T-helper 17 cell (primary cell): Measurements from ENCODE around the gene SCAMP1. TPM values are rescaled to one million over a fixed set of nuclear protein-coding genes. Genes with fewer than 3 reads are reported as not detected.
"Not testable (repeated sequence)": the region's sequence is repeated elsewhere in the genome, so short reads cannot be mapped to it uniquely, and the experiment has no call there.

ENCODE experiments used
- ATAC-seq: fragments of 150-1000 bp; cut with Tn5 transposase; 2 replicates; pipeline ENCODE4 v1.10.0; 2021; ENCODE audit warnings: mild to moderate bottlenecking, moderate library complexity
- DNase-seq, 3 donors: peaks; one replicate each; pipeline versions ENCODE4 v3.0.0 to v3.0.0-alpha.2; 2020 to 2021
- H3K9me3 ChIP-seq: one replicate; pipeline ENCODE4 v1.7.0; 2013; ENCODE audit warnings: low read length, mild to moderate bottlenecking; ENCODE audit not compliant: control insufficient read depth, poor library complexity, severe bottlenecking
- H3K27ac Mint-ChIP-seq: one replicate; pipeline ENCODE4 v1.8.0; 2022; ENCODE audit warnings: mild to moderate bottlenecking, moderate library complexity, mixed read lengths
- H3K27me3 Mint-ChIP-seq: one replicate; pipeline ENCODE4 v1.8.0; 2022; ENCODE audit warnings: mixed read lengths
- H3K36me3 Mint-ChIP-seq: one replicate; pipeline ENCODE4 v1.8.0; 2022; ENCODE audit warnings: low read depth, mixed read lengths
- H3K4me1 Mint-ChIP-seq: one replicate; pipeline ENCODE4 v1.8.0; 2022; ENCODE audit warnings: mild to moderate bottlenecking, mixed read lengths
- H3K4me3 Mint-ChIP-seq: one replicate; pipeline ENCODE4 v1.8.0; 2022; ENCODE audit warnings: mild to moderate bottlenecking, moderate library complexity, mixed read lengths
- total RNA-seq, 4 donors: library from RNA in 2 of 4; stranded (reverse) in 2 of 4; gene quantifications; one replicate each; pipeline ENCODE4 v1.2.3 and lab custom pipeline; 2022 to 2026

Gene SCAMP1
- total RNA-seq, 2 donors from 2014 or later: 24.7 to 25.4 TPM

DNA sequence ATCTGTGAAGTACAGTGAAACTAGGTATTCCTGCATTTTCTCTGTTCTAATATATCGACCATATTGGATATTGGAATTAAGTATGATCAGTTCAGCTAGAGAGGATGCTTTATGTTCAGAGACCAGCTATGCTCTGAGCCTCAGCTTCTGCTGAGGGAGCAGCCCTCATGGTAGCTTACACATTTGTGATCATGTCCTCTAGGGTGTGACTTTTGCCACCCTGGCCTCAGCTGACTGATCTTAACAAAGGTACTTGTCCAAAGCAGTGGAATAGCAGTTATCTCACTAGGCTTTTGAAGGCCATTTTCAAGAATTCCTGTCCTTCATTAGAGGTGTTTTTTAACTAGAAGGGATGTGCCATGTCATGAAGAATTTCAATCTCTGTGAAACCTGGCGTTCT lies 9.3 kb downstream of the SCAMP1 start:
- Mint-ChIP-seq H3K4me1 (peaks cover 32% of the 10 kb centered on the region), H3K27ac (no peak overlapping the region), H3K4me3 (no peak overlapping the region), H3K27me3 (no peaks in the 10 kb centered on the region), H3K36me3 (no peaks in the 10 kb centered on the region)
- ATAC-seq (no peak), DNase-seq (no peak)
- H3K9me3 ChIP-seq: no peaks in the 10 kb centered on the region

DNA sequence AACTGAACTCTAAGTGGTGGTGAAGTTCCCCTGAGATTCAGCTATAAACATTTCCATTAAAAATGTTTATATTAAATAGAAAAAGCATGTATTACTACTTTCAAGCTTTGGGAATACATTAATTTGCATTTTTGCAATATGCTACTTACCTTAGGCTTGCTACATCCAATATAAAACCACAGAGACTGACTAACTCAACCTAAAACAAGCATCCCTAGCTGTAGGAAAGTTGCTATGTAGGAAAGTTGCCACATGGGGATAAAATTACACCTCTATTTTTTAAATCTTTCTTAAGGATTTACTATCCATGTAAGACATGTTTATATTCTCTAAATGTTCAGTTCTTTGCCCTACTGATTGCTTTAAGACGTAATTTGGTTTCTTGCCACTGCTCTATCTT lies 12.8 kb downstream of the SCAMP1 start:
- Mint-ChIP-seq H3K4me3 (no peak overlapping the region), H3K36me3 (no peaks in the 10 kb centered on the region), H3K27ac (no peak overlapping the region), H3K27me3 (no peaks in the 10 kb centered on the region), H3K4me1 (peaks cover 29% of the 10 kb centered on the region)
- ATAC-seq (no peak), DNase-seq (no peak)
- H3K9me3 ChIP-seq: no peaks in the 10 kb centered on the region

DNA sequence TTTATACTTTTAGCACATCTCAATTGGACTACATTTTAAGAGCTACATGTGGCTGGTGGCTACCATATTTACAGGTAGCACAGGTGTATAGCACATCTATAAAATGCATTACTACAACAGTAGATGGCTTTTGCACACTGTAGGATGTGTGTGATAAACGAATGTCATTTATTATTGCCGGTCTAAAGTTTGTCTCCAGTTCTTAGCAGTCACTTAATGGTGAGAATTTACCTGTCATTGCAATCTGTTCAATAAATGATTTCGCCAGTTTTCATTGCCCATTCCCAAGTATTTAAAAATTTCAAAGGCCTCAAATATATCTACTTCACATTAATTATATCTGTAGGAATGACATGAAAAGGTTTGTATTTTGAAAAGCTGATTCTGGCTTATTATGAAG lies 15.9 kb downstream of the SCAMP1 start:
- no peak for ATAC-seq
- no peaks in the 10 kb centered on the region for H3K27me3 Mint-ChIP-seq
- no peak for DNase-seq
- H3K4me1 Mint-ChIP-seq: peaks cover 26% of the 10 kb centered on the region
- H3K36me3 Mint-ChIP-seq: no peaks in the 10 kb centered on the region
- no peak overlapping the region for H3K27ac Mint-ChIP-seq
- H3K4me3 Mint-ChIP-seq: no peak overlapping the region
- no peaks in the 10 kb centered on the region for H3K9me3 ChIP-seq

DNA sequence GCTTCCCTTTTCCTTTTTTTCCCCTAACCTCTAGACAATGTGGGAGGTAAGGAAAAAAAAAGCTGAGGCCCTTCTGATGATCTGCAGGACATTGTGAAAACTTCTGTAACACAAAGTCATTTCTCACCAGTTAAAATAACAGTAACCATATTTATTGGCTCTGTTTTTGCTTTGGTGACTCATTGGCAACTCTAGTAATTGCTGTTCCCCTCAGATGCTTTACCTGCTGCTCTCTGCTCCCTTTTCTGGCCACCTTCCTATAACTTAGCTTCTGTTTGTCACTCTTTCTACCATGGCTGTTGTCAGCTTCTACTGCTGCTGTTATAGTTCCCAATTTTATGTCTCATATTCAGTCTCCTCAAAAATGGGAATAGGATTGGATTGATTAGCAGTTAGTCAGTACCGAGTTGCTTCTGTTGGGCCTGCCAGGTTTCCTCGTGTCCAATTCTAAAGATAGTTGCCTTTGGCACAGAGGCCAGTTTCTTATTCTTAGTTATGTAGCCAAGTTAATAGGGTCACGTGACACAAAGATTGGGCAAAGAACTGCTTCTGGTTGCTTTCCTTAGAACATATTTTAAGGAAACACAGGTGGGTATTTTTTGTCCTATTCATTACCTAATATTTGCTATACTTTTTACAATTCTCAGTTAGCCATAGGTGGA lies 16.8 kb downstream of the SCAMP1 start:
- Mint-ChIP-seq H3K27me3 (no peaks in the 10 kb centered on the region), H3K4me3 (no peak overlapping the region), H3K36me3 (peaks cover 2% of the 10 kb centered on the region), H3K4me1 (peaks cover 25% of the 10 kb centered on the region), H3K27ac (no peak overlapping the region)
- H3K9me3 ChIP-seq: no peaks in the 10 kb centered on the region
- DNase-seq (no peak), ATAC-seq (no peak)

DNA sequence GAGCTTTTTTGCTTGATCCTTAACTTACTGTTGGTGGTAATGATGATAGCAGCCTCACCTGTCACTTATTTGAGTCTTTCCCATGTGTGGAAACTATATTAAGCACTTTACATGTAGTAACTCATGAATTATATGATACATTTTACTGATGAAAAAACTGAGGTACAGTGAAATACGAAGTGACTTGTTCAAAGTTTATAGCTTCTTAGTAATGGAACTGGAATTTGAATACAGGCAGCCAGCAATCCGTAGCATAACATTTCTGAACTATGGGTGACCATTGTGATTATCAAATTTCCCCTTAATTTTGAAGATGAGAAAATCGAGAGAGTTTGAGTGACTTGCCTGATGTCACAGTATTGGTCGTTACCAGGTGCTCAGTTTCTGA lies 17.3 kb downstream of the SCAMP1 start:
- ATAC-seq (no peak), DNase-seq (no peak)
- H3K27ac Mint-ChIP-seq: no peak overlapping the region
- no peak overlapping the region for H3K4me3 Mint-ChIP-seq
- no peaks in the 10 kb centered on the region for H3K9me3 ChIP-seq
- H3K27me3 Mint-ChIP-seq: no peaks in the 10 kb centered on the region
- peaks cover 25% of the 10 kb centered on the region for H3K4me1 Mint-ChIP-seq
- H3K36me3 Mint-ChIP-seq: peaks cover 2% of the 10 kb centered on the region

DNA sequence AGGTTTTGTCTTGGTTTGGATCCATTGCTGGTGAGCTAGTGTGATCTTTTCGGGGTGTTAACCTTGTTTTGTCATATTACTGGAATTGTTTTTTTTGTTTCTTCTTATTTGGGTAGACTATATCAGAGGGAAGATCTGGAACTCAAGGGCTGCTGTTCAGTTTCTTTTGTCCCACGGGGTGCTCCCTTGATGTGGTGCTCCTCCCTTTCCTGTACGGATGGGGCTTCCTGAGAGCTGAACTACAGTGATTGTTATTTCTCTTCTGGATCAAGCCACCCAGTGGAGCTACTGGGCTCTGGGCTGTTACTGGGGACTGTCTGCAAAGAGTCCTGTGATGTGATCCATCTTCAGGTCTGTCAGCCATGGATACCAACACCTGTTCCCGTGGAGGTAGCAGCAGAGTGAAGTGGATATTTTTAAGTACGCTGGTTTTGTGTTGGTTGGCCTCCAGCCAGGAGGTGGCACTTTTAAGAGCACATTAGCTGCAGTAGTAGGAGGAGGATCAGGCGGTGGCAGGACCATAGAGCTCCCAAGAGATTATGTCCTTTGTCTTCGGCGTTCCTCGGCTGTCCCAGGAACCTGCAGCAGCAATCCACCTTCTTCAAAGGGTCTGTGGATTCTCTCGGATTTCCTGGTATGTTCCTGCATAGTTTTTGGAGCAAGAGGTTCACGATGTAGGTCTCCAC lies 27.2 kb downstream of the SCAMP1 start:
- no peak overlapping the region for H3K4me3 Mint-ChIP-seq
- H3K4me1 Mint-ChIP-seq: no peaks in the 10 kb centered on the region
- ATAC-seq (no peak), DNase-seq (no peak)
- H3K27ac Mint-ChIP-seq: no peak overlapping the region
- no peaks in the 10 kb centered on the region for H3K27me3 Mint-ChIP-seq
- H3K9me3 ChIP-seq: no peaks in the 10 kb centered on the region
- H3K36me3 Mint-ChIP-seq: peaks cover 6% of the 10 kb centered on the region

DNA sequence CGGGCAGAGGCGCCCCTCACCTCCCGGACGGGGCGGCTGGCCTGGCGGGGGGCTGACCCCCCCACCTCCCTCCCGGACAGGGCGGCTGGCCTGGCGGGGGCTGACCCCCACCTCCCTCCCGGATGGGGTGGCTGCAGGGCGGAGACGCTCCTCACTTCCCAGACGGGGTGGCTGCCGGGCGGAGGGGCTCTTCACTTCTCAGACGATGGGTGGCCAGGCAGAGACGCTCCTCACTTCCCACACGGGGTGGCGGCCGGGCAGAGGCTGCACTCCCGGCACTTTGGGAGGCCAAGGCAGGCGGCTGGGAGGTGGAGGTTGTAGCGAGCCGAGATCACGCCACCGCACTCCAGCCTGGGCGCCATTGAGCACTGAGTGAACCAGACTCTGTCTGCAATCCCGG lies 30.9 kb downstream of the SCAMP1 start:
- H3K4me1 Mint-ChIP-seq, ATAC-seq, H3K4me3 Mint-ChIP-seq, DNase-seq, H3K36me3 Mint-ChIP-seq, H3K27me3 Mint-ChIP-seq, H3K9me3 ChIP-seq, H3K27ac Mint-ChIP-seq: not testable (repeated sequence)

DNA sequence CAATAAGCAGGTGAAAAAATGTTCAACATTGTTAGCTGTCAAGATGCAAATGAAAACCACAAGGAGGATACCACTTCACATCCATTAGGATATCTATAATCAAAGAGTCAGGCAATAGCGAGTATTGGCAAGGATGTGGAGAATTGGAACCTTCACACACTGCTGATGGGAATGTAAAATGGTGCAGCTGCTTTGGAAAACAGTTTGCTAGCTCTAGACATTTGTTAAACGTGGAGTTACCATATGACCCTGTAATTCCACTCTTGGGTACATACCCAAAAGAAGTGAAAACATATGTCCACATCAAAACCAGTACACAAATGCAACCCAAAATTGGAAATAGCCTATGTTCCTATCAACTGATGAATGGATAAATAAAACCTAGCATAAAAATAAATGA lies 37.4 kb downstream of the SCAMP1 start:
- Mint-ChIP-seq H3K27ac (no peak overlapping the region), H3K27me3 (no peaks in the 10 kb centered on the region), H3K36me3 (peaks cover 11% of the 10 kb centered on the region), H3K4me3 (no peak overlapping the region), H3K4me1 (peaks cover 14% of the 10 kb centered on the region)
- DNase-seq (no peak), ATAC-seq (no peak)
- H3K9me3 ChIP-seq: no peaks in the 10 kb centered on the region

DNA sequence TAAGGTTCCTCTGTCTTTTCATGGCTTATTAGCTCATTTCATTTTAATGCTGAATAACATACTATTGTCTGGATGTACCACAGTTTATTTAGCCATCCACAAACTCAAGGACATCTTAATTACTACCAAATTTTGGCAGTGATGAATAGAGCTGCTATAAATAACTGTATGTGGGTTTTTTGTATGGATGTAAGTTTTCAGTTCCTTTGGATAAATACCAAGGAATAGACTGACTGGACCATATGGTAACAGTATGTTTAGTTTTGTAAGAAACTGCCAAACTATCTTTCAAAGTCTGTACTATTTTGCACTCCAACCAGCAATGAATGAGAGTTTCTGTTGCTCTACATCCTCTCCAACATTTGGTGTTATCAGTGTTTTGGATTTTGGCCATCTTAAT lies 38.7 kb downstream of the SCAMP1 start:
- H3K36me3 Mint-ChIP-seq: peaks cover 11% of the 10 kb centered on the region
- peaks cover 14% of the 10 kb centered on the region for H3K4me1 Mint-ChIP-seq
- no peaks in the 10 kb centered on the region for H3K9me3 ChIP-seq
- no peak overlapping the region for H3K4me3 Mint-ChIP-seq
- H3K27me3 Mint-ChIP-seq: no peaks in the 10 kb centered on the region
- DNase-seq (no peak), ATAC-seq (no peak)
- no peak overlapping the region for H3K27ac Mint-ChIP-seq

DNA sequence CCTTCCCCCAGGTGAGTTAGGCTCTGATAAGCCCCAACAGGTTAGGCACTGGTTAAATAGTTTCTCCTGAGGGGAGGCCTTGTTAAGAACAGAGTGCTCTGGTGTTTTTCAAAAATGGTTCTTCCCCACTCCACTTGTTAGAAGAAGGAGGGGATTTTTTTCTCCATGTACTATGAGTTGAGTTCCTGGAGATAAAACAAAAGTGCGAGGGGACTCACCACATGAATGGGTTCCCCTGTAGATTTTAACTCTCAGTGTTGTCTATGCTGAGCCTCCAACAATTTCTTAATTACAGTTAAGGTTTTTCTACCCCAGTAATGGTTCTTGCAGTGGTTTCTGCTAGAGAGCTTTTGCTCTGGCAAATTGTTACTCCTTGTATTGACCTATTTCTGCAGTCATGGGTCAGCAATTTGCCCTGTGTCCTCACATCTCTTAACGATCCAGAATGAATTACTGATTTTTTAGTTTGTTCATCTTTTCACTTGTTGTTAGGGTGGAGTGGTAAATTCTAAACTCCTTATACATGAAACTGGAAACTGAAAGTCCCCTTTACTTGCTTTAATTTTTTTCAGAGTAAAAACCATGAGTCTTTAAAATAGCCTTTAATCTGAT lies 44.4 kb downstream of the SCAMP1 start:
- H3K4me3 Mint-ChIP-seq: no peak overlapping the region
- H3K36me3 Mint-ChIP-seq: peaks cover 5% of the 10 kb centered on the region
- H3K27ac Mint-ChIP-seq: no peak overlapping the region
- H3K4me1 Mint-ChIP-seq: peaks cover 31% of the 10 kb centered on the region
- no peak for ATAC-seq
- H3K27me3 Mint-ChIP-seq: no peaks in the 10 kb centered on the region
- H3K9me3 ChIP-seq: no peaks in the 10 kb centered on the region
- no peak for DNase-seq

DNA sequence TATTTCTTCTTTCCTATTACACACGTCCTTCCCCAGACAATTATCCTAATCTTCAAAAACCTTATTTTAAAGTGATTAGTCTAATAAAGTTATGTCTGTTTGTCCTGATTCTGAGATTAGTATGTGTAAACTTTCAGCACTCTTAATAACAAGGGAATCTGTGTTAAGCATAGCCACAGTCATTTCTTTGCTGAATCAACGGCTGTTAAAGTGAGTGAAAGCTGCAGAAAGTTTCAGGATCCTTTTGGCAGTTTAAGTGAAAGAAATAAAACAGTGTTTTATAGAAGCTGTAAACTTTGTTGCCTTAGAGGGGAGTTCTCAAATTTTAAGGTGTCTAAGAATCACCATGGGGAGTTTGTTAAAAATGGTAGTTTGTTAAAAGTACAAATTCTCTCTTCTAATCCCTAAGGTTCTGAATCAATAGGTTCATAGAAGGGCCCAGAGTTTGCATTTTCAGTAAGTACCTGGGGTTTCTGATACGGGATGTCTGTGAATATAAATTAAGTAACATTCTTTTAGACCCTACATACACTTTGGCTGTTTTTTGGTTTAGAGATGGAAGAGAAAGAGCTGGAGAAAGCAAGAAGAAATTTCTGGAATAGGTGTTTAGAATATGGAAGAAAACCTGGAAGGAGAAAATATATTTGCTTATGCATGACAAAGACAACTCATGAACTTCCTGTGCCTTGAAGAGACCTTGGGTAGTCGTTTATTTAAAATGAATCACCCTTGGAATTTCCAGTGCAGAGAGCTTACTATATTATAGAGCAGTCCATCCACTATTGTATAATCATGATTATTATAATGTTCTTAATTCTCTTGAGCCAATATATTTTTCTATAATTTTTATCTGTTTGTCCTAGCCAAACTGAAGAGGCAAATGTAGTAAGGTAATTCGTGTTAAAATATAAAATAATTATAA lies 45.7 kb downstream of the SCAMP1 start:
- no peak for ATAC-seq
- no peak for DNase-seq
- H3K27me3 Mint-ChIP-seq: no peaks in the 10 kb centered on the region
- peaks cover 34% of the 10 kb centered on the region for H3K4me1 Mint-ChIP-seq
- no peaks in the 10 kb centered on the region for H3K9me3 ChIP-seq
- H3K27ac Mint-ChIP-seq: no peak overlapping the region
- H3K4me3 Mint-ChIP-seq: no peak overlapping the region
- peaks cover 5% of the 10 kb centered on the region for H3K36me3 Mint-ChIP-seq

DNA sequence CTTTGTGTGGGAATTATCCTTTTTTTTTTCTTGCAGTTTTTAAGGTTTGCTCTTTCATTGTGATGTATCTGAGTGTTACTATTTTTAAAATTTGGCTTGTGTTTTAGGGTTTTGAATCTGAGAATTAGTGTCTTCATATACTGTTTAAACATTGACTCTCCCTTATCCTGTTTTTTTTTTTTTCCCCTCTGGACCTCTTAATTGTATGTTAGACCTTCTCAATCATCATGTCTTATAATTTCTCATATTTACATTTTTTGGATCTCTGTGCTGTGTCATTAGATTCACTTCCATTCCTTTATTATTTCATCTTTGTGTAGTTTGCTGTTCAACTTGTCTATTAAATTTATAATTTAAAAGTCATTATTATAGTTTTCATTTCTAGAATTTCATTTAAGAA lies 47.0 kb downstream of the SCAMP1 start:
- Mint-ChIP-seq H3K27me3 (no peaks in the 10 kb centered on the region), H3K4me3 (no peak overlapping the region), H3K4me1 (peaks cover 40% of the 10 kb centered on the region), H3K27ac (peak overlapping the region; percentile 5), H3K36me3 (peaks cover 5% of the 10 kb centered on the region)
- H3K9me3 ChIP-seq: no peaks in the 10 kb centered on the region
- no peak for ATAC-seq
- DNase-seq: no peak

DNA sequence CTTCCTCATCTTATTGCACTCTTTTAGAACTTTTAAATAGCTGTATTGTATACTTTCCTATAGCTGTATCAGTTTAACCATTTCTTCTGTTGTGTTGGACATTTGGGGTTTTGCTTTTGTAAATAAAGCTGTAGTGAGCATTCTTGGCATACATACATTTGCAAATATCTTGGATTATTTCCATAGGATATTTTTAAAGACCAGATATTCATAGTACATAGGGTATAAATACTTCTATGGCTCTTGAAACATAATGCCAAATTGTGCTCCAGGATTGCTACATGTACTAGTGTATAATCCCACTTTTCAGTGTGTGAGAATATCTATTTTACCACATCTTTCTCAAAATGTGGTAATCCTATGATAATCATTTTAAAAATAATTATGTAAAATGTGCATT lies 51.2 kb downstream of the SCAMP1 start:
- no peak overlapping the region for H3K27ac Mint-ChIP-seq
- H3K36me3 Mint-ChIP-seq: peaks cover 8% of the 10 kb centered on the region
- H3K4me3 Mint-ChIP-seq: no peak overlapping the region
- H3K27me3 Mint-ChIP-seq: no peaks in the 10 kb centered on the region
- peaks cover 41% of the 10 kb centered on the region for H3K4me1 Mint-ChIP-seq
- DNase-seq (no peak), ATAC-seq (no peak)
- H3K9me3 ChIP-seq: no peaks in the 10 kb centered on the region
